HEK293 (cell line): ENCODE measurements around the gene PRR22.

Source experiments
- CTCF ChIA-PET: fragments of 350-600 bp; formaldehyde crosslinking; extraction: SDS; loops from one replicate; lab custom pipeline; 2021; ENCODE audit warnings: antibody characterized with exemption; lab: Yijun Ruan, JAX
- POLR2A ChIA-PET: fragments of 300-600 bp; formaldehyde crosslinking; extraction: SDS; loops from one replicate; lab custom pipeline; 2020; ENCODE audit warnings: antibody characterized with exemption, inconsistent platforms; lab: Yijun Ruan, JAX
- H3K27ac ChIP-seq: fragments of 200-500 bp; sonication (Bioruptor generic); 2 replicates; pipeline ENCODE4 v1.5.1; 2014; ENCODE audit warnings: low read depth, low read length, control low read depth, inconsistent platforms; ENCODE audit errors: extremely low read depth
- H3K36me3 ChIP-seq, 2 experiments: fragments of 200-500 bp in 1 of 2; sonication (Bioruptor generic) in 1 of 2; 1 replicate in 1 of 2; 2 replicates in 1 of 2; pipeline ENCODE4 v1.5.1; 2014 to 2017; ENCODE audit warnings: inconsistent platforms in 2 of 2, low read length in 2 of 2; ENCODE audit not compliant: control insufficient read depth in 2 of 2, insufficient read depth in 1 of 2
- H3K4me1 ChIP-seq: fragments of 200-500 bp; sonication (Bioruptor generic); 2 replicates; pipeline ENCODE4 v1.5.1; 2014; ENCODE audit warnings: mild to moderate bottlenecking, low read length, inconsistent platforms; ENCODE audit not compliant: control insufficient read depth, insufficient read depth
- H3K4me3 ChIP-seq: 2 replicates; pipeline ENCODE4 v1.5.1; 2011; ENCODE audit warnings: low read depth, mild to moderate bottlenecking, control low read depth, low read length, moderate library complexity
- H3K9me3 ChIP-seq: fragments of 200-500 bp; sonication (Bioruptor generic); 2 replicates; pipeline ENCODE4 v1.5.1; 2014; ENCODE audit warnings: low read depth, low read length, inconsistent platforms; ENCODE audit not compliant: control insufficient read depth, insufficient read depth
- KLF8 ChIP-seq: fragments of 450-650 bp; formaldehyde crosslinking; IDR thresholded peaks from 2 replicates; pipeline ENCODE4 v1.5.1; 2016; ENCODE audit warnings: missing biosample characterization, missing genetic modification characterization
- REST ChIP-seq: fragments of 450-650 bp; formaldehyde crosslinking; IDR thresholded peaks from 2 replicates; pipeline ENCODE4 v1.5.1; 2016; ENCODE audit warnings: missing biosample characterization, missing genetic modification characterization
- ZBTB48 ChIP-seq: fragments of 450-650 bp; formaldehyde crosslinking; IDR thresholded peaks from 2 replicates; pipeline ENCODE4 v1.5.1; 2016; ENCODE audit warnings: missing biosample characterization, missing genetic modification characterization
- ZFP3 ChIP-seq: fragments of 450-650 bp; formaldehyde crosslinking; IDR thresholded peaks from 2 replicates; pipeline ENCODE4 v1.5.1; 2016; ENCODE audit warnings: low read depth, missing biosample characterization, missing genetic modification characterization
- ZFP37 ChIP-seq: fragments of 450-650 bp; formaldehyde crosslinking; IDR thresholded peaks from 2 replicates; pipeline ENCODE4 v1.5.1; 2016; ENCODE audit warnings: missing biosample characterization, missing genetic modification characterization
- ZNF112 ChIP-seq: fragments of 450-650 bp; formaldehyde crosslinking; IDR thresholded peaks from 2 replicates; pipeline ENCODE4 v1.5.0; 2017; ENCODE audit warnings: missing biosample characterization, missing genetic modification characterization
- ZNF140 ChIP-seq: fragments of 450-650 bp; formaldehyde crosslinking; IDR thresholded peaks from 2 replicates; pipeline ENCODE4 v1.5.1; 2016; ENCODE audit warnings: missing biosample characterization, missing genetic modification characterization
- ZNF2 ChIP-seq: fragments of 450-650 bp; formaldehyde crosslinking; IDR thresholded peaks from 2 replicates; pipeline ENCODE4 v1.5.1; 2016; ENCODE audit warnings: missing biosample characterization, missing genetic modification characterization
- ZNF354C ChIP-seq: fragments of 450-650 bp; formaldehyde crosslinking; IDR thresholded peaks from 2 replicates; pipeline ENCODE4 v1.5.1; 2016; ENCODE audit warnings: missing biosample characterization, missing genetic modification characterization, low read depth, borderline replicate concordance
- ZNF394 ChIP-seq: fragments of 450-650 bp; formaldehyde crosslinking; IDR thresholded peaks from 2 replicates; pipeline ENCODE4 v1.5.1; 2016; ENCODE audit warnings: missing biosample characterization, missing genetic modification characterization, mild to moderate bottlenecking, moderate library complexity, borderline replicate concordance
- ZNF473 ChIP-seq: fragments of 450-650 bp; formaldehyde crosslinking; IDR thresholded peaks from 2 replicates; pipeline ENCODE4 v1.5.1; 2017; ENCODE audit warnings: missing biosample characterization, missing genetic modification characterization
- ZNF513 ChIP-seq: fragments of 450-650 bp; IDR thresholded peaks from 2 replicates; pipeline ENCODE4 v1.5.1; 2018; ENCODE audit warnings: missing biosample characterization, missing genetic modification characterization
- ZNF521 ChIP-seq: fragments of 450-650 bp; formaldehyde crosslinking; IDR thresholded peaks from 2 replicates; pipeline ENCODE4 v1.5.1; 2017; ENCODE audit warnings: missing biosample characterization, mild to moderate bottlenecking, missing genetic modification characterization
- ZNF530 ChIP-seq: fragments of 450-650 bp; formaldehyde crosslinking; IDR thresholded peaks from 2 replicates; pipeline ENCODE4 v1.5.1; 2016; ENCODE audit warnings: low read depth, missing biosample characterization, missing genetic modification characterization
- ZNF544 ChIP-seq: fragments of 450-650 bp; formaldehyde crosslinking; IDR thresholded peaks from 2 replicates; pipeline ENCODE4 v1.5.0; 2017; ENCODE audit warnings: missing biosample characterization, missing genetic modification characterization
- ZNF549 ChIP-seq: fragments of 450-650 bp; IDR thresholded peaks from 2 replicates; pipeline ENCODE4 v1.5.1; 2018; ENCODE audit warnings: missing biosample characterization, missing genetic modification characterization, mild to moderate bottlenecking, inconsistent platforms, moderate library complexity
- ZNF701 ChIP-seq: fragments of 450-650 bp; formaldehyde crosslinking; IDR thresholded peaks from 2 replicates; pipeline ENCODE4 v1.5.1; 2016; ENCODE audit warnings: missing biosample characterization, missing genetic modification characterization
- ZNF704 ChIP-seq: fragments of 450-650 bp; formaldehyde crosslinking; IDR thresholded peaks from 2 replicates; pipeline ENCODE4 v1.5.1; 2016; ENCODE audit warnings: missing biosample characterization, missing genetic modification characterization
- ZNF707 ChIP-seq: fragments of 450-650 bp; formaldehyde crosslinking; IDR thresholded peaks from 2 replicates; pipeline ENCODE4 v1.5.1; 2016; ENCODE audit warnings: missing biosample characterization, missing genetic modification characterization
- ZSCAN30 ChIP-seq: fragments of 450-650 bp; IDR thresholded peaks from 2 replicates; pipeline ENCODE4 v1.5.1; 2018; ENCODE audit warnings: missing biosample characterization, mild to moderate bottlenecking, missing genetic modification characterization, moderate library complexity
- ZSCAN4 ChIP-seq: fragments of 450-650 bp; formaldehyde crosslinking; IDR thresholded peaks from 2 replicates; pipeline ENCODE4 v1.5.1; 2017; ENCODE audit warnings: missing biosample characterization, missing genetic modification characterization

Gene PRR22

GRCh38 chr19:5814852-5815246, 30.3 kb upstream of the PRR22 start (continued):
- TF ChIP-seq ZNF704 (tag by site-specific recombination) (no peak), ZNF2 (no peak), ZNF112 (tag by site-specific recombination) (no peak), ZNF701 (no peak), ZNF354C (tag by site-specific recombination) (no peak), ZFP37 (no peak), ZNF707 (no peak), ZNF530 (tag by site-specific recombination) (no peak)

GRCh38 chr19:5814123-5814851, 29.7 kb upstream of the PRR22 start:
- Histone ChIP-seq H3K36me3 (no peaks in the 10 kb centered on the region), H3K9me3 (no peaks in the 10 kb centered on the region), H3K27ac (no peak overlapping the region), H3K4me1 (no peaks in the 10 kb centered on the region), H3K4me3 (no peak overlapping the region)
- TF ChIP-seq ZFP3: peak; percentile 93
- TF ChIP-seq ZNF549 (tag by site-specific recombination): no peak
- POLR2A ChIA-PET: no interaction called here
- CTCF ChIA-PET: interaction anchor here (2.6 kb wide), 1 partner anchor 10 kb away, joined by 19 read pairs; the partner anchor contains the start of gene NRTN

- Histone ChIP-seq H3K36me3 (no peaks in the 10 kb centered on the region), H3K4me1 (no peaks in the 10 kb centered on the region), H3K27ac (no peak overlapping the region), H3K4me3 (no peak overlapping the region), H3K9me3 (no peaks in the 10 kb centered on the region)
- ChIA-PET POLR2A (no interaction called here), CTCF (interaction anchor here (1.1 kb wide), 1 partner anchor 12 kb away, joined by 3 read pairs; no protein-coding TSS in a partner anchor)
- TF ChIP-seq ZFP3: peak; percentile 65; the same call in 1 of the 2 replicates
- no peak for TF ChIP-seq ZNF473 (tag by site-specific recombination)
- TF ChIP-seq, all 188 proteins: peak for 1
Observed at GRCh38 chr19:5811117-5811516, 26.6 kb upstream of the PRR22 start.

GRCh38 chr19:5809469-5809868, 24.9 kb upstream of the PRR22 start:
- Histone ChIP-seq H3K4me3 (no peak overlapping the region), H3K27ac (no peak overlapping the region), H3K9me3 (no peaks in the 10 kb centered on the region), H3K36me3 (no peaks in the 10 kb centered on the region), H3K4me1 (0 out of 2 replicates have a peak, but pooled peaks cover 2% of the 10 kb centered on the region)
- ChIA-PET POLR2A (no interaction called here), CTCF (interaction anchor here (0.6 to 1.1 kb wide), 4 partner anchors 82 to 214 kb away, joined by 3 to 6 read pairs (median 3); no protein-coding TSS in a partner anchor)
- no peak for TF ChIP-seq ZNF394
- TF ChIP-seq ZSCAN4 (tag by site-specific recombination): no peak
- no peak for TF ChIP-seq ZBTB48 (tag by site-specific recombination)
- TF ChIP-seq ZNF521 (tag by site-specific recombination): no peak
- no peak for TF ChIP-seq ZFP3
- no peak for TF ChIP-seq ZNF140 (tag by site-specific recombination)
- TF ChIP-seq ZSCAN30 (tag by site-specific recombination): no peak
- no peak for TF ChIP-seq ZNF544 (tag by site-specific recombination)
- TF ChIP-seq KLF8: no peak
- TF ChIP-seq ZNF513 (tag by site-specific recombination): no peak
- TF ChIP-seq REST (tag by site-specific recombination): no peak
- TF ChIP-seq ZNF2: no peak
